DOHH2 (cell line): Measurements from ENCODE around the gene C5.

Source experiments
- H3F3A ChIP-seq: fragments of 200-600 bp; sonication (generic), shearing (Covaris generic); 2 replicates; pipeline ENCODE4 v1.6.0; 2016; ENCODE audit warnings: antibody characterized with exemption, mild to moderate bottlenecking; ENCODE audit not compliant: control insufficient read depth, insufficient read depth
- H3K27ac ChIP-seq: fragments of 200-600 bp; sonication (generic); 2 replicates; pipeline ENCODE4 v1.5.1; 2014; ENCODE audit warnings: low read depth, mild to moderate bottlenecking, low read length, moderate library complexity
- H3K27me3 ChIP-seq: fragments of 200-600 bp; sonication (generic); 2 replicates; pipeline ENCODE4 v1.6.1; 2014; ENCODE audit warnings: mild to moderate bottlenecking, low read length, mixed read lengths; ENCODE audit not compliant: control insufficient read depth
- H3K36me3 ChIP-seq: fragments of 200-600 bp; sonication (generic); 2 replicates; pipeline ENCODE4 v1.6.1; 2014; ENCODE audit warnings: mild to moderate bottlenecking, low read length, moderate library complexity, mixed read lengths; ENCODE audit not compliant: control insufficient read depth
- H3K4me1 ChIP-seq: fragments of 200-600 bp; sonication (generic); 2 replicates; pipeline ENCODE4 v1.6.1; 2014; ENCODE audit warnings: mild to moderate bottlenecking, low read length, mixed read lengths; ENCODE audit not compliant: control insufficient read depth
- H3K4me2 ChIP-seq: fragments of 200-600 bp; sonication (generic); 2 replicates; pipeline ENCODE4 v1.6.0; 2014; ENCODE audit warnings: mild to moderate bottlenecking, low read length, moderate library complexity
- H3K4me3 ChIP-seq: fragments of 200-600 bp; sonication (generic); 2 replicates; pipeline ENCODE4 v1.5.1; 2014; ENCODE audit warnings: mild to moderate bottlenecking, low read length, mixed read lengths
- H3K79me2 ChIP-seq: fragments of 200-600 bp; sonication (generic); 2 replicates; pipeline ENCODE4 v1.6.1; 2014; ENCODE audit warnings: mild to moderate bottlenecking, low read length, mixed read lengths; ENCODE audit not compliant: control insufficient read depth
- H3K9me2 ChIP-seq: fragments of 200-600 bp; sonication (generic); replicated peaks from 2 replicates; pipeline ENCODE4 v1.6.1; 2014; ENCODE audit warnings: mild to moderate bottlenecking, low read length, mixed read lengths; ENCODE audit not compliant: control insufficient read depth
- H3K9me3 ChIP-seq: fragments of 200-600 bp; sonication (generic); 2 replicates; pipeline ENCODE4 v1.6.1; 2014; ENCODE audit warnings: antibody characterized with exemption, low read length, mixed read lengths; ENCODE audit not compliant: control insufficient read depth, insufficient read depth
- H4K20me1 ChIP-seq: fragments of 200-600 bp; sonication (generic); 2 replicates; pipeline ENCODE4 v1.6.0; 2014; ENCODE audit warnings: low read depth, mild to moderate bottlenecking, antibody characterized with exemption, low read length, moderate library complexity; ENCODE audit not compliant: control insufficient read depth, insufficient read depth
- CTCF ChIP-seq: fragments of 200-600 bp; sonication (generic); IDR thresholded peaks from one replicate; pipeline ENCODE4 v1.5.1; 2014; ENCODE audit warnings: antibody characterized with exemption, mild to moderate bottlenecking, low read depth, low read length; ENCODE audit not compliant: poor library complexity, severe bottlenecking
- EZH2phosphoT487 ChIP-seq: fragments of 200-600 bp; sonication (generic); IDR thresholded peaks from 2 replicates; pipeline ENCODE4 v1.6.1; 2017; ENCODE audit warnings: borderline replicate concordance, mild to moderate bottlenecking, antibody characterized with exemption, low read length, moderate library complexity, mixed read lengths

C5 gene

GRCh38 chr9:121067640-121068039 lies 17.6 kb upstream of the C5 start:
- H3K4me2 ChIP-seq = no peak overlapping the region
- no peaks in the 10 kb centered on the region for H3K9me2 ChIP-seq
- peaks cover 28% of the 10 kb centered on the region for H3F3A ChIP-seq
- peaks cover 30% of the 10 kb centered on the region for H3K36me3 ChIP-seq
- H3K79me2 ChIP-seq = peaks cover 2% of the 10 kb centered on the region; the same call in 1 of the 2 replicates
- no peak overlapping the region for H3K27ac ChIP-seq
- TF ChIP-seq CTCF = no peak
- TF ChIP-seq EZH2phosphoT487 = no peak
- peaks cover 73% of the 10 kb centered on the region for H3K4me1 ChIP-seq
- H3K9me3 ChIP-seq = peaks cover 18% of the 10 kb centered on the region; the same call in 1 of the 2 replicates
- H3K27me3 ChIP-seq = no peaks in the 10 kb centered on the region
- no peak overlapping the region for H3K4me3 ChIP-seq
- no peaks in the 10 kb centered on the region for H4K20me1 ChIP-seq

GRCh38 chr9:121066850-121067249 lies 16.8 kb upstream of the C5 start:
- Histone ChIP-seq H3F3A (peaks cover 21% of the 10 kb centered on the region), H3K27ac (no peak overlapping the region), H3K4me1 (peaks cover 74% of the 10 kb centered on the region), H3K79me2 (peaks cover 2% of the 10 kb centered on the region; the same call in 1 of the 2 replicates), H3K36me3 (peaks cover 27% of the 10 kb centered on the region), H3K9me3 (peaks cover 18% of the 10 kb centered on the region; the same call in 1 of the 2 replicates), H3K4me2 (no peak overlapping the region), H3K4me3 (no peak overlapping the region), H3K27me3 (no peaks in the 10 kb centered on the region), H4K20me1 (no peaks in the 10 kb centered on the region), H3K9me2 (no peaks in the 10 kb centered on the region)
- TF ChIP-seq CTCF (no peak), EZH2phosphoT487 (no peak)

- H3K79me2 ChIP-seq = no peaks in the 10 kb centered on the region
- H3K4me3 ChIP-seq = peak overlapping the region; percentile 28; the same call in 1 of the 2 replicates
- H3K36me3 ChIP-seq = no peaks in the 10 kb centered on the region
- H3K27me3 ChIP-seq = no peaks in the 10 kb centered on the region
- no peaks in the 10 kb centered on the region for H3K9me2 ChIP-seq
- H3K27ac ChIP-seq = no peak overlapping the region
- no peak for TF ChIP-seq EZH2phosphoT487
- TF ChIP-seq CTCF = peak; percentile 83
- no peaks in the 10 kb centered on the region for H3F3A ChIP-seq
- H3K4me1 ChIP-seq = peaks cover 41% of the 10 kb centered on the region
- peak overlapping the region; percentile 49 for H3K4me2 ChIP-seq
- H3K9me3 ChIP-seq = no peaks in the 10 kb centered on the region
- H4K20me1 ChIP-seq = no peaks in the 10 kb centered on the region
These were observed 10.0 kb upstream of the C5 start for GRCh38 chr9:121059998-121060636.
